Fibroblast of mammary gland (primary cell): ENCODE data around the gene ADGRD1.

Experiments
- DNase-seq: peaks from one replicate; pipeline ENCODE4 v3.0.0-alpha.2; 2010; ENCODE audit warnings: low read depth
- H3K4me3 ChIP-seq: 2 replicates; pipeline ENCODE4 v1.5.1; 2011; ENCODE audit warnings: low read depth, mild to moderate bottlenecking, low read length, moderate library complexity; ENCODE audit not compliant: control insufficient read depth
- TF ChIP-seq, protein P1 (sequence below): conservative IDR thresholded peaks from 2 replicates; pipeline ENCODE4 v1.5.1; 2011; ENCODE audit warnings: low read depth, low read length, inconsistent platforms; ENCODE audit not compliant: control insufficient read depth, insufficient read depth

ADGRD1 gene

DNA sequence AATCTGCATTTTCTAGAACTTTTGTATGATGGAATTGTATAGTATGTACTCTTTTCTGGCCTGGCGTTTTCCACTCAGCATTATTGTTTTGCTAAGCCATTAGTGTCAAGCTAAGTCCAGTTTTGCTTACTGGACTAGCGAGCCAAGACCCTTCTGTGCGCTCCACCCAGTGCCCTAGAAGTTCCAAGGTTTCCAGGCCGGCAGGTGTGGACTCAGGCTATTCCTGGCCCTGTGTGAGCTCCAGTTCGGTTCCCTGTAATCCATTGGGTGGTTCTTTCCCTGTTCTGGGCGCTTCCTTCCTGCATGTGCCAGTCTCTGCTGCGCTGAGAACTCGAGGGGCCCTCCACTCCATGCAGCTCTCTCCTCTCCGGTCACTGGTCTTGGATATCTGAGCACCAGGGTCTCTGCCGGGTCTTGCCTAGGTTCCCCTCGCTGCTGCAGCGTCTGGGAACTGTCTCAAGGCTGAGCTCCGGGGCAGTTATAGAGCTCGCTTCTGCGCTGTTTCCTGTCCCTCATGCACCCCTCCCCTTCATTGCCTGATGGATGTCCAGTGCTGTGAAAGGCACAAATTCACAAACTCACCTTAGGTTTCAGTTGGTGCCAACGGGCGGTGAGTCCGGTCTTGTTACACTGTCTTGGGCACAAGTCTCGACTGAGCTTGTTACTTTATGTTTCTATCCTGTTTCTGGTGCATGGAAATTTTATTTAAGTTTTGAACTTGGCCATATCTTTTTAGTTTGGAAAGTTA is 100.8 kb downstream of the ADGRD1 start:
- no peak for DNase-seq
- H3K4me3 ChIP-seq: no peak overlapping the region
- TF ChIP-seq, protein P1, sequence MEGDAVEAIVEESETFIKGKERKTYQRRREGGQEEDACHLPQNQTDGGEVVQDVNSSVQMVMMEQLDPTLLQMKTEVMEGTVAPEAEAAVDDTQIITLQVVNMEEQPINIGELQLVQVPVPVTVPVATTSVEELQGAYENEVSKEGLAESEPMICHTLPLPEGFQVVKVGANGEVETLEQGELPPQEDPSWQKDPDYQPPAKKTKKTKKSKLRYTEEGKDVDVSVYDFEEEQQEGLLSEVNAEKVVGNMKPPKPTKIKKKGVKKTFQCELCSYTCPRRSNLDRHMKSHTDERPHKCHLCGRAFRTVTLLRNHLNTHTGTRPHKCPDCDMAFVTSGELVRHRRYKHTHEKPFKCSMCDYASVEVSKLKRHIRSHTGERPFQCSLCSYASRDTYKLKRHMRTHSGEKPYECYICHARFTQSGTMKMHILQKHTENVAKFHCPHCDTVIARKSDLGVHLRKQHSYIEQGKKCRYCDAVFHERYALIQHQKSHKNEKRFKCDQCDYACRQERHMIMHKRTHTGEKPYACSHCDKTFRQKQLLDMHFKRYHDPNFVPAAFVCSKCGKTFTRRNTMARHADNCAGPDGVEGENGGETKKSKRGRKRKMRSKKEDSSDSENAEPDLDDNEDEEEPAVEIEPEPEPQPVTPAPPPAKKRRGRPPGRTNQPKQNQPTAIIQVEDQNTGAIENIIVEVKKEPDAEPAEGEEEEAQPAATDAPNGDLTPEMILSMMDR: no peak

DNA sequence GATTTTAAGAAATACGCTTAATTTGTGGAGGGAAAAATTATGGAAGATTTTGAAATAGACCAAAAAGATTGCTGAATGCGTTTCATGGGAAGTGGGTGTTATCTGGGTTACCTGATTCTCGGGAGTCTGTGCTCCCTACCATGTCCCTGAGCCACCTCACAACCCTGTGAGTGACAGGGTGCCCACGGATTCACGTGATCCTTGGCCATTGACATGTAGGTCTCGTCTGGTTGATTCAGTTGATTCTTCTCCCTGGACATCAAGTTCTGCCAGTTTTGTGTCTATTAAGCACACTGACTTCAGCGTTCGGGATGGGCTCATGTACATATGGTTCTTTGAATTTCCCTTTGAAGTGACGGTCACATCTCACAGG is 101.4 kb downstream of the ADGRD1 start:
- TF ChIP-seq, protein P1: no peak
- H3K4me3 ChIP-seq: no peak overlapping the region
- DNase-seq: no peak

DNA sequence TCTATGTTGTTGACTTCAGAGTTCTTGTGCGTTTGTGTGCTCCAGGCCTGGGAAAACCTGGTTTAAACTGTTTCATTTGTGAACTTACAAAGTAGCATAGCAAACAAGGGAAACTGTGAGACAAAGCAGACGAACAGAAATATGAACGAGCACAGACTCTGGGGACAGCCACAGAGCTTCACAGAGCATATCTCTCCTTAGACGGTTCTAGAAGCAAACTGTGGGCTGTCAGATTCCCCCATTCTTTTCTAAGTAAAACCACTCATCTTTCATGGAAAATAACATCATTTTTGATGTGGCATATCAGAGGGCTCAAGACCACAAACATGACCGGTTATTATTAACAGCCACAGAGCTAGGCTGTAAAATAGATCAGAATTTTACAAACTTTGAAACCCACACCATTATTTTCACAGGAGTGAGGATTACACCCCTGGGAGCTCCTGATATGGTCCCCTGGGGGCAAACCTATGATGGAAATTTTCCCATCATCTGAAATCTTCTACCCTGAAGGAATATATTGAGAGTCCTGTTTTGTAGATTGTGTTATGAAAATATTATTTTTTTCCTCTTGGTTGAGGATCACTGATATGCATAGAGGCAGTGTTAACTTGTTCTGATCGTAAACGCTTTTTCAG is 102.0 kb downstream of the ADGRD1 start:
- TF ChIP-seq, protein P1: no peak
- DNase-seq: no peak
- H3K4me3 ChIP-seq: no peak overlapping the region

DNA sequence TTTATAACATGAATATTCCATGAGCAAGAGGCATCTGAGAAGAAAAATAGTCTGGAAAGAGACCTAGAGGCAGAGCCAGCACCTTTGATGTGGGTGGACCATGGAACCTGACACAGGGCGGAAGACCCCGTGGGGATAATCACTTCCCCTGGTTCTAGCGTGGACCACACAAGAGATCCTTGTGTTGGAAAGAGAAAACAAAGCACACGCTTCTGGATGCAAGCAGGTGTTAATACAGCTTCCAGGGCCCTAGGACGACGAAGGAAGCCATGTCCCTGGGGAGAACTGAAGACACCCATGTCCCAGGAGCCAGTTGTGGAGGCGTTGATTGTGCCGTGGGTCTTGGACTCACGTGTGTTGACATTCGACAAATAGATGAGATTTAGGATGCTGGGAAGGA is 102.9 kb downstream of the ADGRD1 start:
- TF ChIP-seq, protein P1: no peak
- no peak for DNase-seq
- no peak overlapping the region for H3K4me3 ChIP-seq

DNA sequence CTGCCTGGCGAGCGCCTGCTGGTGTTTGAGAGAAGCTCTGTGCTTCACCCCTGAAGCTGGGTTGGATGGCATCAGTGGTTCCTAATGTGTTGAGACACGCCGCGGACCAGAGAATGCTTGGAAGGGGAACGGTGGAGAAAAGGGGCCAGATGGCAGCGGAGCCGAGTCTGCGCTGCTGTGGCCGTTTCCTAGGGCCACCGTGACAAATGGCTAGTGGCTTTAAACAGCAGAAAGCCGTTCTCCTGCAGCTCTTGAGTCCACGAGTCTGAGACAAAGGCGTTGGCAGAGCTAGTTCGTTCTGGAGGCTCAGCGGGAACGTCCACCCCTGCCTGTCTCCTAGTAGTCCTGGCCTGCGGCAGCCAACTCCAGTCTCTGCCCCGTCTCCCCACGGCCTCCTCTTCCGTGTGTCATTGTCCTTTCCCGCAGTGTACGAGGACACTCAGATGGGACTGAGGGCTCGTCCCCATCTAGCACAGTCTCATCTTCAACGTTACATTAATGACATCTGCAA is 103.6 kb downstream of the ADGRD1 start:
- no peak overlapping the region for H3K4me3 ChIP-seq
- TF ChIP-seq, protein P1: no peak

DNA sequence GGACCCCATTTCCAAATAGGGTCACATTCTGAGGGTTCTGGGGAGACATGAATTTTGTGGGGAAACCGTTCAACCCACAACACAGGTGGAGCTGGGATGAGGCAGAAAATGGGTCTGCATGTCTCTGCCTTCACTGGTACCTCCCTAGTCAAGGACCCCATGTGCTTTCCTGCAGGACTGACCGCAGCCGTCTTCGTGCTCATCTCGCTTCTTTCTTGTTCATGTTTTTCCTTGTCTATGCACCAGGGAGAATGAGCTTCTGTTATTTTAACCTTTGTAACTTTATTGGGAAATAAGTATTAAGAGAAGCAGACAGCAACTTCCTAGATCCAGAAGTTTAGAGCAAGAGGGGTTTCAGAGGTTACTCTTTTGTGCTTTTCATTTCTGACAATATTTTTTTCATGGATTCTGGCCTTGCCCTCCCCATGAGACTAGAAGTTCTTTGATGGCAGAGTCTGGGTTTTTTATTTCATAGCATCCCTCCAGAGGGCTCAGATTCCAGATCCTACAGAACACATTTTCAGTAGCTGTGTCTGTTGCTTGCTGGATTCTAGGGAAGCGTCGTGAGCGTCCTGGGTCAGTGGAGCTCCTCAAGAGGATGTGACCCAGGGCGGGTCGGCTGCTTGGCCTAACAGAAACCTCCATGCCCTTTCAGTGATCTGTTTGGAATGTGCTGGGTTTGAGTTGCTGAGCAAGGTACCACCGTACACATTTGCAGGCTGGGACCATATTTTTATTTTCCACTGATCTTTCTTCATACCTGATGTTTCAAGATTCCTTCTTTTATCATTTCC is 104.2 kb downstream of the ADGRD1 start:
- TF ChIP-seq, protein P1: no peak
- no peak overlapping the region for H3K4me3 ChIP-seq
- DNase-seq: no peak

More for the DNA sequence above, 103.6 kb downstream of the ADGRD1 start:
- DNase-seq: no peak
